ENCODE measurements around the gene ZNF837. TPM values are rescaled to one million over a fixed set of nuclear protein-coding genes. Genes with fewer than 3 reads are reported as not detected.

Gene ZNF837
- total and polyA plus RNA-seq, 2 of the 13 experiments (the other 11 are each of a cell fraction or from before 2014, with no cell fraction given): 0.29 to 1.3 TPM

DNA sequence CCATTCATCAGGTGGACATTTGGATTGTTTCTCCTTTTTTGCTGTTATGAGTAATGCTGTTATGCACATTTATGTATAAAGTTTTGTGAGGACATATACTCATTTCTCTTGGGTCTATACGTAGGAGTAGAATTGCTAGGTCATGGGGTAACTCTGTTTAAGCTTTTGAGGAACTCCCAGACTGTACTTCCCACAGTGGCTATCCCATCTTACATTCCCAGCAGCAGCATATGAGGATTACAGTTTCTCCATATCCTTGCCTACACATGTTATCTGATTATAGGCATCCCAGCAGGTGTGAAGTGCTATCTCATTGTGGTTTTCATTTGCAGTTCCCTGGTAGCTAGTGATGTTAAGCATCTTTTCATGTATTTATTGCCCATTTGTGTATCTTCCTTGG, 48.1 kb downstream of the ZNF837 start (continued):
- TF ChIP-seq CAMTA2 (CRISPR knock-in tag; IDR thresholded peaks at IDR 0.05; ENCODE audit: borderline replicate concordance) (no peak), FOXC1 (CRISPR knock-in tag; IDR thresholded peaks at IDR 0.05; ENCODE audit: borderline replicate concordance) (no peak)
- TF ChIP-seq, protein P1, sequence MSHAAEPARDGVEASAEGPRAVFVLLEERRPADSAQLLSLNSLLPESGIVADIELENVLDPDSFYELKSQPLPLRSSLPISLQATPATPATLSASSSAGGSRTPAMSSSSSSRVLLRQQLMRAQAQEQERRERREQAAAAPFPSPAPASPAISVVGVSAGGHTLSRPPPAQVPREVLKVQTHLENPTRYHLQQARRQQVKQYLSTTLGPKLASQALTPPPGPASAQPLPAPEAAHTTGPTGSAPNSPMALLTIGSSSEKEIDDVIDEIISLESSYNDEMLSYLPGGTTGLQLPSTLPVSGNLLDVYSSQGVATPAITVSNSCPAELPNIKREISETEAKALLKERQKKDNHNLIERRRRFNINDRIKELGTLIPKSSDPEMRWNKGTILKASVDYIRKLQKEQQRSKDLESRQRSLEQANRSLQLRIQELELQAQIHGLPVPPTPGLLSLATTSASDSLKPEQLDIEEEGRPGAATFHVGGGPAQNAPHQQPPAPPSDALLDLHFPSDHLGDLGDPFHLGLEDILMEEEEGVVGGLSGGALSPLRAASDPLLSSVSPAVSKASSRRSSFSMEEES (CRISPR knock-in tag; IDR thresholded peaks at IDR 0.05): no peak
- TF ChIP-seq, protein P2, sequence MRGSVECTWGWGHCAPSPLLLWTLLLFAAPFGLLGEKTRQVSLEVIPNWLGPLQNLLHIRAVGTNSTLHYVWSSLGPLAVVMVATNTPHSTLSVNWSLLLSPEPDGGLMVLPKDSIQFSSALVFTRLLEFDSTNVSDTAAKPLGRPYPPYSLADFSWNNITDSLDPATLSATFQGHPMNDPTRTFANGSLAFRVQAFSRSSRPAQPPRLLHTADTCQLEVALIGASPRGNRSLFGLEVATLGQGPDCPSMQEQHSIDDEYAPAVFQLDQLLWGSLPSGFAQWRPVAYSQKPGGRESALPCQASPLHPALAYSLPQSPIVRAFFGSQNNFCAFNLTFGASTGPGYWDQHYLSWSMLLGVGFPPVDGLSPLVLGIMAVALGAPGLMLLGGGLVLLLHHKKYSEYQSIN (CRISPR knock-in tag; IDR thresholded peaks at IDR 0.05; ENCODE audit: borderline replicate concordance): no peak

DNA sequence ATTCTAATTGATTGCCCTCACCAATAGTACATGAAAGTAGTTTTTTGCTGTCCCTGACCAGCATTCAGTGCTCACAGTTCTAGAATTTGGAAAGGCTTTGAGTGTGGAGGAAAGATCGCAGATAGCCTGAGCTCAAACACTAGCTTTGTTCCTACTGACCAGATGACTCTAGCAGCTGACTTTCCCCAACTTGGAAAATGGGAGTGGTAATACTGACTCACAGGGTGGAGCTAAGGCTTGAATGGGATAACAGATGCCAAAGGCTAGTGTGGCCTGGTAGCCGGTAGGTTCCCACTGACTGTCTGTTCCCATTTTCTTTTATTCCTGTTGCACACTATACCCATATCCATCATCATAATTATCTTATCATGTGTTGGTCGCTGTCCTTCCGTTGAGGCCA, 50.4 kb downstream of the ZNF837 start:
- Histone ChIP-seq H3K27me3 (ENCODE audit: control insufficient read depth in 1 of 2, insufficient read depth in 2 of 2, low read length in 2 of 2) (no peaks in the 10 kb centered on the region; a peak in 1 of 5 replicates), H3K9me3 (ENCODE audit: low read length) (no peaks in the 10 kb centered on the region), H3K4me2 (ENCODE audit: low read depth, low read length) (no peak overlapping the region), H3K36me3 (replicated peaks in 1 of 2; ENCODE audit: control insufficient read depth in 1 of 2, insufficient read depth in 2 of 2, low read length in 2 of 2) (peaks cover 5 to 10% of the 10 kb centered on the region in 2 experiments; a peak in 3 of 5 replicates), H4K20me1 (ENCODE audit: insufficient read depth, low read length) (no peaks in the 10 kb centered on the region), H3K79me2 (ENCODE audit: insufficient read depth, low read length) (peaks cover 19% of the 10 kb centered on the region), H3K4me3 (replicated peaks in 1 of 3; ENCODE audit: insufficient read depth in 1 of 3, low read depth in 2 of 3, low read length in 3 of 3) (no peak overlapping the region), H3K27ac (ENCODE audit: extremely low read length, insufficient read depth, low read length) (no peak overlapping the region), H3K9ac (ENCODE audit: insufficient read depth, low read depth, low read length) (no peak overlapping the region), H2AFZ (ENCODE audit: low read length) (no peak overlapping the region), H3K4me1 (ENCODE audit: insufficient read depth, low read length) (peaks cover 32% of the 10 kb centered on the region)
- no TSS peak for BruUV-seq (replicated peaks)
- ATAC-seq (no peak), DNase-seq (ENCODE audit: low spot score) (no peak), FAIRE-seq (no peak)
- intact Hi-C loops (cut with micrococcal nuclease; ENCODE audit: unreplicated experiment) (no loop called here), in situ Hi-C loops (cut with HindIII; ENCODE audit: extremely low pct_ligation_motif_present, low pct_unique_long_range_greater_than_20kb) (no loop called here)
- ChIA-PET POLR2A (interaction anchor here (0.8 to 1.6 kb wide), 2 partner anchors 32 to 78 kb away, joined by 3 to 5 read pairs; partner anchors contain the start of genes ZNF497 and ZNF584), CTCF (ENCODE audit: low intra/inter-chr PET ratio, low total read pairs) (no interaction called here)
- TF ChIP-seq HNRNPL (IDR thresholded peaks at IDR 0.05; ENCODE audit: low read depth, low read length): no peak
- 94% methylated on average over 4 of the region's 4 CpGs for WGBS (ENCODE audit: low lambda C conversion rate)
